OCI-LY1 (cell line): ENCODE data around the gene CIC.

Source experiments
- EZH2 ChIP-seq: fragments of 200-600 bp; sonication (generic), shearing (Covaris generic); IDR thresholded peaks from 2 replicates; pipeline ENCODE4 v1.8.0; 2017; ENCODE audit warnings: borderline replicate concordance, mixed run types, mild to moderate bottlenecking, antibody characterized with exemption, low read length, moderate library complexity, mixed read lengths
- TF ChIP-seq, protein P1 (sequence below): fragments of 200-600 bp; sonication (generic), shearing (Covaris generic); IDR thresholded peaks from 2 replicates; pipeline ENCODE4 v1.5.1; 2017; ENCODE audit warnings: mild to moderate bottlenecking, antibody characterized with exemption, low read length, moderate library complexity, mixed read lengths

DNA sequence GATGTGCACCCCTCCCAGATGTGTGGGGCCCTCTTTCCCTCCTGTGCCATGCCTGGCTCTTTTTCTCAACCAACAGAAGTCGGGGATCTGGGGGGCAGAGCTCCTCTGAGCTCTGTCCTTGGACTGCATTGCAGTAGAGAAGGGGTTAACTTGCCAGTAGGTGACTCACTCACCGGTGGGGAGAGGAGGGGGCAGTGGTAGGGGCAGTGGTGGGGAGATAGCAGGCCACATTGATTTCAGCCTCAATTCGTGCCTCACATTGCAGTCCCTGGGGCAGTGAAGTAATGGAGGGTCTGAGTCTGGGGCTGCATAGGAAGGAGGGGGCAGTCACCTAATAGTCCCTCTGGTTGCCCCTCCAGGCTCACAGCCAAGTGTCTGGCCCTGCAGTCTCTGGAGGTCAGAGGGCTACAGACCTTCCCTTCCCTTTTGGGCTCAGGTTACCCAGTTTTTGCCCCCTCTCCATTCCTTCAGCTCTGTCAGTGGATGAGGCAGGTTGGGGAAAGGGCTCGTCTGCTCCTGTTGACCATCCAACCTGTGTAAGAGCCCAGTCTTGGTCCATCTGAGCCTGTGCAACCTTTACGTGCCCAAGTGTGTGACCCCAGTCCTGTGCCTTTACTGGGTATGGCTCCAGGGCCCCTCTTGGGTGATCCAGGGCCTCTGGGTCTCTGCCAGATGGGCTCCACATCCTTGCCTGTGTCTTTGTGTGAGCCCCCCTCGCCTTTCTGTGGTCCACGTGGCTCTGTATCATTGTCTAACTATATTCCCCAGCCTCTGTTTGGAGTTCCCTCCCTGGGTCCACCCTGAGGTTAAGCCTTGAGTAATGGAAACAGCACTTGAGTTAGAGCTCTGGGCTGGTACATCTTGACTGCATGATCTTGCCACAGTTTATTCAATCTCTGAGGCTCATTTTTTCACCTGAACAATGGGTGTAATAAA lies 13.0 kb downstream of the CIC start:
- TF ChIP-seq, protein P1, sequence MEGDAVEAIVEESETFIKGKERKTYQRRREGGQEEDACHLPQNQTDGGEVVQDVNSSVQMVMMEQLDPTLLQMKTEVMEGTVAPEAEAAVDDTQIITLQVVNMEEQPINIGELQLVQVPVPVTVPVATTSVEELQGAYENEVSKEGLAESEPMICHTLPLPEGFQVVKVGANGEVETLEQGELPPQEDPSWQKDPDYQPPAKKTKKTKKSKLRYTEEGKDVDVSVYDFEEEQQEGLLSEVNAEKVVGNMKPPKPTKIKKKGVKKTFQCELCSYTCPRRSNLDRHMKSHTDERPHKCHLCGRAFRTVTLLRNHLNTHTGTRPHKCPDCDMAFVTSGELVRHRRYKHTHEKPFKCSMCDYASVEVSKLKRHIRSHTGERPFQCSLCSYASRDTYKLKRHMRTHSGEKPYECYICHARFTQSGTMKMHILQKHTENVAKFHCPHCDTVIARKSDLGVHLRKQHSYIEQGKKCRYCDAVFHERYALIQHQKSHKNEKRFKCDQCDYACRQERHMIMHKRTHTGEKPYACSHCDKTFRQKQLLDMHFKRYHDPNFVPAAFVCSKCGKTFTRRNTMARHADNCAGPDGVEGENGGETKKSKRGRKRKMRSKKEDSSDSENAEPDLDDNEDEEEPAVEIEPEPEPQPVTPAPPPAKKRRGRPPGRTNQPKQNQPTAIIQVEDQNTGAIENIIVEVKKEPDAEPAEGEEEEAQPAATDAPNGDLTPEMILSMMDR: no peak
- no peak for TF ChIP-seq EZH2
